ENCODE data around the gene NME2.
"Not testable (repeated sequence)": the region's sequence is repeated elsewhere in the genome, so short reads cannot be mapped to it uniquely, and the experiment has no call there.

NME2 gene

GRCh38 chr17:51152766-51153209 lies 13.4 kb upstream of the NME2 start:
- DNase-seq (ENCODE audit: low read depth in 2 of 2): no peak

DNA sequence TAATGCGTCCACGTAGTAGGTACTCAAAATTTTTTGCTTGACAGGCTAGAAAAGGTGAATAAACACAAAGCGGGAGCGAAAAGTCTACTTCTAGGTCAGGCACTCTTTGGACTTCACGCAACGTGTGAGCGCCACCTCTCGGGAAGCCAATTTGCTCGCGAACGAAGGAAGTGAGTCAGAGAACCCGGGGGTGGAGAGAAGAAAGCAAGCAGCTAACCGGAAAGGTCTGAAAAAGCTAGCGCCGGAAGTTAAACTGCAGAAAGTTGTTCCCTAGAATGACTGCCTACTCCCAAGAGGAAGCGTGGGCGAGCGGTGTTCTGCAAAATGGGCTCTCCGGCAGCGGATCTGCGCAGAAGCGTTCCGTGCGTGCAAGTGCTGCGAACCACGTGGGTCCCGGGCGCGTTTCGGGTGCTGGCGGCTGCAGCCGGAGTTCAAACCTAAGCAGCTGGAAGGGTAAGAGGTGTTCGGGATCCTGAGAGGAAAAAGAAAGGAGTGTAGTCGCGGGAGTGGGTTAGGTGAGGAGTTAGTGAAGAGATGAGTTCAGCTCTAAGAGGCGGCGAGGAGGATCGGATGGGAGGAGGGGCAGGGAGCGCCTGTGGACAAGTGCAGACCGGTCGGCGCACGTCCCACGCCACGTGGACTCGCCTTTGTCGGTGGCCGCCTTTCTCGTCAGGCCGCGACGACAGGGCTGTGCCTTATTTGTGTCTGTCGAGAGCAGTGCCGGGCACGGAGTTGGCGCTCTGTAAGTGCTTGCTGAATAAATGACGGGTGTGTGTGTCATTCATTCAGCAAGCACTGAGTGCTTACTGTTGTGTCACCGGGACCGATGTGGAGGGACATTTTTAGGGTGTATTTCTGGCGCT lies 12.8 kb upstream of the NME2 start, which contains the start of gene NME1:
Gene NME1 (plus strand): TSS at position 350 of the 863 bp plus-strand sequence. CDS start 2,096 bp downstream, outside the sequence.
- peak; percentile 95 to 97 for DNase-seq (ENCODE audit: low read depth in 2 of 2)

GRCh38 chr17:51154176-51154575 lies 12.0 kb upstream of the NME2 start:
- DNase-seq (ENCODE audit: low read depth in 2 of 2): no peak

GRCh38 chr17:51155416-51155815 lies 10.8 kb upstream of the NME2 start:
- DNase-seq (ENCODE audit: low read depth in 2 of 2): no peak

GRCh38 chr17:51159604-51160003 lies 6.6 kb upstream of the NME2 start:
- DNase-seq (ENCODE audit: low read depth in 2 of 2): no peak

- DNase-seq (ENCODE audit: low read depth in 2 of 2): no peak
Observed at GRCh38 chr17:51161541-51161940, 4.7 kb upstream of the NME2 start.

DNA sequence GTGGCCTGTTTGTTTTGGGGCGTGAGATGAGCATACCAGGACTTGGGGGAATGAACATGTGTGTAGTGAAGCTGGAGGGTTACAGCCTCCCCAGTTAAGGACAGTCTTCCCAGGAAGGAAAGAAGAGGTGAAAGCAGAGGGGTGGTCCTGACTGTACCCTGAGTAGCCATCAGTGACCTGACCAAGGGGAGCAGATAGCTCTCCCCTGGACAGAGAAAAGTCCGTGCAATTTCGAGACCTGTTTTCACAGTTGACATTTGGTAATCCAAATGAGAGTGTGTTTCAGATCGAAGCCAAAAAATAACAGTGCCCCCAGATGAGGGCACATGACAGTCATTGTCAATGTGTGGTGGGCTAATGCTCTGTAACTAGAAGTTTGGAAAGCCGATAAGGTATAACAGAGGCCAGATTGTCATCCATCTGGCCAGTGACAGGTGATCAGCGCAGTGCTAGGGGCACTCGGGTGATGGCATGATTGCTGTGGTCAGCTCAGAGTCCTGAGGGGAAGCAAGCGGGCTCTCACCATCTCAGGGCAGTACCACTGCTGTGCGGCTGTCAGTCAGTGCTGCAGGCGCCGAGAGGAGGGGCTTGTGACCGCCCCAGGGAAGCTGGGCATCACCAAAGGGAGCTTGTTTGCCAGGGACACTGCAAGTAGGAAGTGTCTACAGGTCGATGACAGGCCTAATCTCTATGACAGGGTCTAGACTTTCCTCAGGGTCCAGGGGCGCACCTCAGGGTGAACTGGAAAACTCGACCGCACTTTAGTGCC lies 1.1 kb upstream of the NME2 start:
- no peak for DNase-seq (ENCODE audit: low read depth in 2 of 2)

DNA sequence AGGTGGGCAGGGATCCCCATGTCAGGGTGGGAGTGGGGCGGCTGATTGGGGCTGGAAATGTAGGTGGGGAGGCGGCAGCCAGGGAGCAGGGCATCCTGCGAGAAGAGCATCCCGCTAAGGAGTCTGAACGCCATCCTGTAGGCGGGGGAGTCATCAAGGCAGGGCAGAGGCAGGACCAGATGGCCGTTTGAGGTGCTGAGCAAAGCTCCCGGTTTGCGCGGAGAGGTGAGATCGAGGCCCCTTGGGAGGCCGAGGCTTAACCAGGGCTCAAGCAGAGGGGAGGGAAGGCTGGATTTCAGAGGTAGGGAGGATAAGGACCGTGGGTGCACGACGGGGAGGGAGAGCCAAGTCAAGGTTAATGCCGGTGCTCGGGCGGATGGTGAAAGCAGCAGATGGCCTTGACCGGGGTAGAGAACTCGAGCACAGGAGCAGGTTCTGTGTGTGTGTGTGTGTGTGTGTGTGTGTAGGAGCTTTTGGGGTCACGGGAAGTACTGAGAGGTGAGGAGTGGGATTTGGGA lies 472 bp upstream of the NME2 start:
- no peak for DNase-seq (ENCODE audit: low read depth in 2 of 2)

GRCh38 chr17:51166987-51167931 lies 1.0 kb downstream of the NME2 start:
- DNase-seq (ENCODE audit: low read depth in 2 of 2): peak; percentile 36 to 43

DNA sequence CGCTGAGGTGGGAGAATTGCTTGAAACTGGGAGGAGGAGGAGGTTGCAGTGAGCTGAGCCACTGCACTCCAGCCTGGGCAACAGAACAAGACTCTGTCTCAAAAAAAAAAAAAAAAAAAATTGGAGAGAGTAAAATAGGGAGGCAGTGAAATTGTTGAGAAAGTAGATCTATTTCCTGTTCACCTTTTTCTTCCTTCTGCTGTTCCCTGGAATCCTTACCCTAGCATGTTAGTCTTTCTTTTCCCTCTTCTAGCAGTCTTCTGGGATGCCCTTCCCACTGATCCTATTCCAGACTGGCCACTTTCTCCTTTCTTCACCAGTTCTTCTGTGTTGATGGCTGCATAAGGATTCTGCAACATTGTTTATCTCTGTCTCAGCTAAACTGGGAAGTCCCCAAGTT lies 3.1 kb downstream of the NME2 start:
- DNase-seq (ENCODE audit: low read depth in 2 of 2): no peak

DNA sequence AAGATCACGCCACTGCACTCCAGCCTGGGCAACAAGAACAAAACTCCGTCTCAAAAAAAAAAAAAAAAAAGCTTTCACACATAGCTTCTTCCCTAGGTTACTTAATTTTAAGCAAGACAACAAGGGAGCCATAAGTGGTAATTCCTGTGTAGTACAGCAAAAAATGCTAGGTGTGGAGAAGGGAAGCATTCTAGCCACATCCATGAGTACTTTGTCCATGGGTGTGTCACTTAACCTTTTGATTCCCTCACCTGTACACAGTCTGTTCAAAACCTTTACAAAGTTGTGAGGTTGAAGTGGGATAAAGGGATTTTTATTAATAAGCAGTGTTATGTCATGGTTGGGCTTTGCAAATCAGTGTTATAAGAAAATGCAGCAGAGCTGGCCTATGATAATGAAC lies 4.5 kb downstream of the NME2 start:
- DNase-seq (ENCODE audit: low read depth in 2 of 2): no peak

GRCh38 chr17:51172030-51172429 lies 5.8 kb downstream of the NME2 start:
- DNase-seq (ENCODE audit: low read depth in 2 of 2): not testable (repeated sequence)

- DNase-seq (ENCODE audit: low read depth in 2 of 2): no peak
Observed at GRCh38 chr17:51180486-51180885, 14.3 kb downstream of the NME2 start.

- no peak for DNase-seq (ENCODE audit: low read depth in 2 of 2)
Observed at GRCh38 chr17:51184124-51184523, 17.9 kb downstream of the NME2 start.

DNA sequence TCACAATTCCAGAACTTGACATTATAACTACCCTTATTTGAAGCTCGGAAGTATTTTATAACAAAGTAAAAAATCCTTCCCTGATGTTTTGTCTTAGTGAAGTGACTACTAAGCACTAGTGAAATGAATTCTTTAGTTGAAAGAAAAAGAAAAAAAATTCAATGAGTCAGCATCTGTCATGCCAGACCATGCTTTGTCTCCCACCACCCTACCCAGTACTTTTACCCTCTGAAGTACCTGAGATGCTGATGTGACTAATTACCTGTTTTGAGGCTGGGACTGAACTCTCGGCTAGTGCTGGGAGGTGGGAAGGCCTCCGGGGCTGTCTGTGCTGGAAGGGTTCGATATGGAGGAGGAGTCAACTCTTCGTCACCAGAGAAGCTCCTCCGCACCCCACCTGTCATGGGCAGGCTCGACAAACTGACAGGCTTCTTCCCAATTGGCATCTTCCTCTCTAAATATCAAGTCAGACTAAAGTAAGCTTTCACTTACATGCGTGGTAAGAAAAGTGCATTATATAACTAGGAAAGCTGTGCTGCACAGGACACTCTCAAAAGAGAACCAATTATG lies 19.6 kb downstream of the NME2 start:
- DNase-seq (ENCODE audit: low read depth in 2 of 2): no peak

- DNase-seq (ENCODE audit: low read depth in 2 of 2): no peak
Observed at GRCh38 chr17:51188271-51188833, 22.1 kb downstream of the NME2 start.

DNA sequence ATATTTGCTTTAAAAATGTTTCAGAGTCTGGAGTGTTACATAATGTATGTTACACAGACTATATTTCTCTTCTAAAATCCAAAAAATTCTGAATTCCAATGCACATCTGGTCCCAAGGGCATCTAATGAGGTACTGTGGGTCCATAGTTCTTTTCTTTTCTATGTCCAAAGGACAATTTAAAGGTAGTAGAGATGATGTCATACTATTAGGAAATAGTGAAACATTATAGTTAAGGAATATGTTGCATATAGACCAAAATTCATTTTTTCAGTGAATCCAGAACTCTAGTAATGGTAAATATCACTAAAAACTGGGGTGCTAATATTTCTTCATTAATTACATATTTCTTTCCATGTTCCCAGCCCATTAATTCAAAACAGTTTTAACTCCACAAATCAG lies 23.0 kb downstream of the NME2 start:
- no peak for DNase-seq (ENCODE audit: low read depth in 2 of 2)

DNA sequence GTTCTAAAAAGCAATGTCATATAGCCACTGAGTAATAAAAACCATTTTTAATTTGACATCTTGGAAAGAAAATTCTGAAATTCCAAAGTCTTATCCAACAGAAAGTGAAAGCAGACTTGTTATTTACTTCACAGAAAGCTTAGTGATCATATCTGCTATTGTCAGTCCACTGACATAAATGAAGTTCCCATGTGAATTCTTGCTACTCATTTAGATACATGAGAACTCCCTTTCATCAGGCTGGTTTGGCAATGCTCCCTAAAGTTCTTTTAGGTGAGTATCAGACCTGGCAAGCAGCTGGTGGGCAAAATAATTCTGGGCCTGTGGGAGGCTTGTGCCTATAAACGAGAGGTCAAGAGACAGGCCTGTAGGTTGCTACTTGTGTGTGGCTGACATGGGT lies 23.4 kb downstream of the NME2 start:
- no peak for DNase-seq (ENCODE audit: low read depth in 2 of 2)

DNA sequence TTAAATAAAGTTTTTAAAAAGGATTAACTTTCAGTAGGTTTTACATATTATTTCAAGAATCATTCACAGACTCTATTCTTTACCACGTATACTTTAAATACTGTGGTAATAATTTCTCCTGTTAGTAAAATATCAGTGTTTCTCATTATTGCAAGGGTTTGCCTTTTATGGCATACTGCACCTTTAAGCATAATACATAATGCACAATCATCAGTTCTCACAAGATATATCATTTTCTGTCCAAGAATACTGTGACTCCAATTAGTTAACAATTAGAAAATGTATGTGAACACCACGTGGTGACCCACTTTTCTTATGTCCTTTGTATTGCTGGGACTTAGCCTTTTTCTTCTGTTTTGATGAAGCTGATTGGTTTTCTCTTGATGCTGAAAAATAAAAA lies 25.7 kb downstream of the NME2 start:
- no peak for DNase-seq (ENCODE audit: low read depth in 2 of 2)

DNA sequence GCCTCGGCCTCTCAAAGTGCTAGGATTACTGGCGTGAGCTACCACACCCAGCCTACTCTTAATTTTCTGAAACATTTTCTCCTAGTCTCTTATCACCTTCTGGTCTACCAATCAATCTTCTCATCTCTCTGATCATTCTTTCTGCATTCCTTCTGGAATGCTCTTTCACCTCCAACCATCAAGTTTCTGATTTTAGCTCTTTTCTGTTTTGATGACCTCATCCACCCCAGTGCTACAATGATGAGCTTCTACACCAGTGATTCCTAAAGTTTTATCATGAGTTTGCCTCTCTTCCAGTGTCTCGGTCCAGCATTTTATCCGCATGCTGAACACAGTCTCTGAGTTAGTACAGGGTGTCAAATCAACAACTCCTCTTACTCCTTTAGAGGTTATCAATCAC lies 31.5 kb downstream of the NME2 start:
- DNase-seq (ENCODE audit: low read depth in 2 of 2): no peak

GRCh38 chr17:51200295-51200694 lies 34.1 kb downstream of the NME2 start:
- DNase-seq (ENCODE audit: low read depth in 2 of 2): no peak
